Measurements from ENCODE around the gene GSTA4. TPM values are rescaled to one million over a fixed set of nuclear protein-coding genes. Genes with fewer than 3 reads are reported as not detected.
"Not testable (repeated sequence)": the region's sequence is repeated elsewhere in the genome, so short reads cannot be mapped to it uniquely, and the experiment has no call there.

Gene GSTA4
- polyA plus RNA-seq, 6 donors from 2014 or later: 6.7 to 16.1 (median 8.3) TPM

DNA sequence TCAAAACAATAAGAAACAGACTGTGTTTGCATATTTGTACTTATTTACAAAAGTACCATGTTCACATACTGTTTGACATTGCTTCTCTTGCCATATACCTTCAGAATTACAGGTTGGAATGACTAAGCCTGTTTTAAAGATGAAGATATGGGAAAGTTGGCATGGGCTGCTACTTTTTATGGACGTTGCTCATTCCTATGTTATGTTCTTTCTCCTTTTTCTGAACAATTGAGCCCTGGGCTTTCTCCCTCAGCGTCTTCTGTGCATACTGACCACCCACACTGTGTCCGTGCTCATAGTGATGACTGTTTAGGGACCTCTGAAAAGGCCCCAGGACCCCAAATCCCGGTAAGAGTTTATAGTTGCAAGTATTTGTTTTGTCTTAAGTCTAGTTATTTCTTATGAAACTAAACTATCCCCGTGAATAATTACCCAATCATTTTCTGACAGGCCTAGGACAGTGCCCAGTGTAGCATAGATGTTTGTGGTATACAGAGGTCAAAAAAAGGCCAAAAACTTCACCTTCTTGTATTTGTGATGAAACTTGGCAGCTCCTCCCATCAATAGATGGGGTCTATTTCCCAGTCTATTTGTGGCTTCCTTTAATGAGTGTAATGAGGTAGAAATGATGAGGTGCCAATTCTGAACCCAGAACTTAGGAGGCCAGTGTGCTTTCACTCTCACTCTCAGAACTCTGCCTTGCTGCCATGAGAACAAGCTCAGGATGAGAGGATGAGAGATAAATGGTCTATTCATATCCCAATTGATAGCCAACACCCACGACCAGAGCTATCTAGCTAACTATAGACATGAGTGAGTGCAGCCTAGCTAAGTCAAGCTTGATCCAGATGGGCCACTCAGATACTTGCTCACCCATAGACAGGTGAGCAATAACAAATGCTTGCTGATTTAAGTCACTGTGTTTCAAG, 40.9 kb downstream of the GSTA4 start:
- Mint-ChIP-seq H3K27ac (no peak overlapping the region), H3K27me3 (peaks cover 0 to 17% (median 6%) of the 10 kb centered on the region in 3 donors), H3K4me1 (no peaks in the 10 kb centered on the region), H3K4me3 (no peak overlapping the region), H3K36me3 (no peaks in the 10 kb centered on the region), H3K9me3 (no peaks in the 10 kb centered on the region)
- no peak for ATAC-seq (ENCODE audit: low read depth in 2 of 2)
- DNase-seq: no peak

- peaks cover 0 to 3% (median 0%) of the 10 kb centered on the region in 7 donors for H3K9me3 Mint-ChIP-seq
- DNase-seq (no peak), ATAC-seq (ENCODE audit: low read depth in 2 of 2) (no peak)
- H3K36me3 Mint-ChIP-seq: no peaks in the 10 kb centered on the region
- peak overlapping the region in 2 of 6 donors; percentile 1 to 17 for H3K27ac Mint-ChIP-seq
- H3K4me3 Mint-ChIP-seq: no peak overlapping the region
- H3K27me3 Mint-ChIP-seq: peaks cover 19 to 31% (median 25%) of the 10 kb centered on the region in 3 donors
- no peaks in the 10 kb centered on the region for H3K4me1 Mint-ChIP-seq
These were observed 48.8 kb downstream of the GSTA4 start for GRCh38 chr6:52946306-52946705.

DNA sequence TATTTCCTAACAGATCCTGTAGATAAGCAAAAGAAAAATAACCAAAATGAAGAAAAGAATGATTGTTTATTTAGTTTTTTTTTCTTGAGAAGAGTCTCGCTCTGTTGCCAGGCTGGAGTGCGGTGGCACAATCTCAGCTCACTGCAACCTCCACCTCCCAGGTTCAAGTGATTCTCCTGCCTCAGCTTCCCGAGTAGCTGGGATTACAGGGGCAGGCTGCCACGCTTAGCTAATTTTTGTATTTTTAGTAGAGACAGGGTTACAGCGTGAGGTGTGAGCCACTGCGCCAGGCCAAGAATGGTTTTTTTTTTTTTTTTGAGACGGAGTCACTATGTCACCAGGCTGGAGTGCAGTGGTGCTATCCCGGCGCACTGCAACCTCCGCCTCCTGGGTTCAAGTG, 52.3 kb downstream of the GSTA4 start:
- H3K27ac Mint-ChIP-seq; H3K4me1 Mint-ChIP-seq; H3K4me3 Mint-ChIP-seq; H3K36me3 Mint-ChIP-seq; DNase-seq; H3K9me3 Mint-ChIP-seq; ATAC-seq (ENCODE audit: low read depth in 2 of 2): not testable (repeated sequence)
- peaks cover 19 to 36% (median 24%) of the 10 kb centered on the region in 3 donors for H3K27me3 Mint-ChIP-seq

GRCh38 chr6:52942221-52942620, 52.9 kb downstream of the GSTA4 start:
- Mint-ChIP-seq H3K4me1 (no peaks in the 10 kb centered on the region), H3K27me3 (peaks cover 18 to 36% (median 19%) of the 10 kb centered on the region in 3 donors), H3K9me3 (peaks cover 0 to 2% (median 0%) of the 10 kb centered on the region in 7 donors), H3K36me3 (no peaks in the 10 kb centered on the region), H3K27ac (peak overlapping the region in 1 of 6 donors; percentile 82), H3K4me3 (no peak overlapping the region)
- ATAC-seq (ENCODE audit: low read depth in 2 of 2) (no peak), DNase-seq (no peak)

DNA sequence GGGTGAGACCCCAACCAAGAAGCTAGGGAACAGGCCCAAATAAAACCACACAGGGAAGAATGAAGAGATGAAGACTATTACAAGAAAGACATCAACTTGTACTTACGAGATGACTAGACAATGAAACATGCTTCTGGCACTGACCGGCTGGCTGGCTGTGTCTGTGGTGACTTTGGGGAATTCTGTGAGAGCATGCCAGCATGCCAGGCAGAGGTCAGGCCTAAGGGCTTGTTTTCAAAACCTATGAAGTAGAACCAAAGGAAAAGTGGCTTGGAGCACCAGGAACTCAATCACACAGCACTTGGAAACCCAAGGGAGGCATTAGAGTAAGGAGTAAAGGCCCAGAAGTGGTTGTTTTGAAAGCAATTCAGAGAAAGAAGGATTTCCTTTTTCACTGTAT, 57.2 kb downstream of the GSTA4 start:
- H3K36me3 Mint-ChIP-seq: no peaks in the 10 kb centered on the region
- DNase-seq (no peak), ATAC-seq (ENCODE audit: low read depth in 2 of 2) (no peak)
- peaks cover 5 to 17% (median 16%) of the 10 kb centered on the region in 3 donors for H3K27me3 Mint-ChIP-seq
- H3K4me3 Mint-ChIP-seq: no peak overlapping the region
- H3K27ac Mint-ChIP-seq: no peak overlapping the region
- peaks cover 0 to 2% (median 0%) of the 10 kb centered on the region in 7 donors for H3K9me3 Mint-ChIP-seq
- H3K4me1 Mint-ChIP-seq: no peaks in the 10 kb centered on the region

- Mint-ChIP-seq H3K27me3 (peaks cover 3 to 17% (median 8%) of the 10 kb centered on the region in 3 donors), H3K36me3 (no peaks in the 10 kb centered on the region), H3K9me3 (peaks cover 0 to 10% (median 2%) of the 10 kb centered on the region in 7 donors), H3K27ac (no peak overlapping the region), H3K4me3 (no peak overlapping the region), H3K4me1 (no peaks in the 10 kb centered on the region)
- no peak for ATAC-seq (ENCODE audit: low read depth in 2 of 2)
- DNase-seq: no peak
These were observed 61.3 kb downstream of the GSTA4 start for GRCh38 chr6:52933778-52934177.

GRCh38 chr6:52931351-52931750, 63.7 kb downstream of the GSTA4 start:
- H3K27me3 Mint-ChIP-seq: peaks cover 3 to 19% (median 13%) of the 10 kb centered on the region in 3 donors
- H3K4me1 Mint-ChIP-seq: no peaks in the 10 kb centered on the region
- ATAC-seq (ENCODE audit: low read depth in 2 of 2) (no peak), DNase-seq (no peak)
- no peak overlapping the region for H3K4me3 Mint-ChIP-seq
- H3K9me3 Mint-ChIP-seq: peaks cover 0 to 26% (median 5%) of the 10 kb centered on the region in 7 donors
- no peaks in the 10 kb centered on the region for H3K36me3 Mint-ChIP-seq
- H3K27ac Mint-ChIP-seq: no peak overlapping the region

GRCh38 chr6:52929321-52930164, 65.5 kb downstream of the GSTA4 start:
- no peak overlapping the region for H3K4me3 Mint-ChIP-seq
- H3K27me3 Mint-ChIP-seq: peaks cover 3 to 17% (median 11%) of the 10 kb centered on the region in 3 donors
- no peak for ATAC-seq (ENCODE audit: low read depth in 2 of 2)

More at GRCh38 chr6:52929321-52930164, 65.5 kb downstream of the GSTA4 start:
- H3K4me1 Mint-ChIP-seq: no peaks in the 10 kb centered on the region
- no peak for DNase-seq
- H3K36me3 Mint-ChIP-seq: no peaks in the 10 kb centered on the region
- peaks cover 0 to 26% (median 5%) of the 10 kb centered on the region in 7 donors for H3K9me3 Mint-ChIP-seq
- peak overlapping the region in 1 of 6 donors; percentile 0 for H3K27ac Mint-ChIP-seq

Other genes starting within 250 kb of the GSTA4 start
- not detected for gene GSTA2, start 231.8 kb downstream of the GSTA4 start, polyA plus RNA-seq (ENCODE audit: low read depth in 6 of 6)
- gene GSTA1, start 191.5 kb downstream of the GSTA4 start, polyA plus RNA-seq (ENCODE audit: low read depth in 6 of 6): not detected
- not detected for gene GSTA5, start 154.5 kb downstream of the GSTA4 start, polyA plus RNA-seq (ENCODE audit: low read depth in 6 of 6)
- not detected for gene GSTA3, start 85.6 kb downstream of the GSTA4 start, polyA plus RNA-seq (ENCODE audit: low read depth in 6 of 6)
- gene CILK1, start 66.5 kb upstream of the GSTA4 start, polyA plus RNA-seq (ENCODE audit: low read depth in 6 of 6): 1 to 10 TPM; 2.1 to 6.0 (median 4.8) TPM
- 10 to 100 TPM; 46.2 to 72.0 (median 51.8) TPM for gene FBXO9, start 70.1 kb upstream of the GSTA4 start, polyA plus RNA-seq (ENCODE audit: low read depth in 6 of 6)
- gene GCM1, start 153.6 kb upstream of the GSTA4 start, polyA plus RNA-seq (ENCODE audit: low read depth in 6 of 6): under 1 TPM in 5 of 6 donors, not detected in 1; 0.09 to 0.54 (median 0.31) TPM